Right cardiac atrium (tissue), 5 donors: ENCODE data around the gene DAAM2. TPM values are rescaled to one million over a fixed set of nuclear protein-coding genes. Genes with fewer than 3 reads are reported as not detected.

Experiments
- ATAC-seq, 2 donors: fragments of 200-7000 bp; cut with Tn5 transposase; one replicate each; pipeline versions ENCODE4 v1.8.0 to v1.9.1; 2020; ENCODE audit warnings: moderate library complexity in 2 of 2, mild to moderate bottlenecking in 1 of 2
- DNase-seq, 3 donors: peaks; one replicate each; pipeline ENCODE4 v3.0.0-alpha.2; 2020
- H3K27ac ChIP-seq: one replicate; pipeline ENCODE4 v1.5.1; 2013; ENCODE audit warnings: mild to moderate bottlenecking, low read length, control low read depth, moderate library complexity
- H3K27me3 ChIP-seq: one replicate; pipeline ENCODE4 v1.6.1; 2013; ENCODE audit not compliant: control insufficient read depth, insufficient read depth
- H3K4me1 ChIP-seq: one replicate; pipeline ENCODE4 v1.6.1; 2013; ENCODE audit warnings: low read length; ENCODE audit not compliant: control insufficient read depth, insufficient read depth
- H3K4me3 ChIP-seq: one replicate; pipeline ENCODE4 v1.5.1; 2013; ENCODE audit warnings: low read length, control low read depth
- H3K9me3 ChIP-seq: one replicate; pipeline ENCODE4 v1.6.1; 2013; ENCODE audit warnings: low read length; ENCODE audit not compliant: control insufficient read depth
- WGBS: extraction: QIAGEN DNeasy Blood & Tissue Kit; methylation state at CpG from one replicate; pipeline ENCODE4 v1.1.7; 2013; 5-methylcytosine and 5-hydroxymethylcytosine counted together
- intact Hi-C, 4 donors: fragments of 100-400 bp; cut with DNase I; formaldehyde crosslinking; loops; one replicate each; pipeline versions ENCODE4 v1.11.0 to v1.14.0; 2022 to 2023
- polyA plus RNA-seq: library from polyadenylated mRNA; stranded (reverse); fragments of 200-250 nt; gene quantifications from one replicate; pipeline ENCODE4 v1.2.3, GENCODE V29; 2013
- total RNA-seq, 4 donors: library from RNA; stranded (reverse); fragmentation: NEBNext Ultra II Directional; extraction: Animal tissue kit (Norgen Biotek cat#: 25700); gene quantifications; one replicate each; pipeline ENCODE4 v1.2.1, GENCODE V29; 2021
- donor health status: healthy with polysubstance abuse.
- donor health status: DM: no; HTN: yes; CAD: no.
- donor health status: DM: no; HTN: no; CAD: no.
- donor health status: DM: no; HTN: yes; CAD: no; lungs with severe emphysema.
- donor health status: DM: yes; HTN: yes; CAD: no.

Gene DAAM2
- total and polyA plus RNA-seq, 5 donors: 7.2 to 11.5 (median 9.9) TPM

GRCh38 chr6:39849228-39849627, 57.1 kb downstream of the DAAM2 start:
- Histone ChIP-seq H3K27me3 (no peaks in the 10 kb centered on the region), H3K27ac (no peak overlapping the region), H3K4me1 (peaks cover 7% of the 10 kb centered on the region), H3K4me3 (no peak overlapping the region), H3K9me3 (no peaks in the 10 kb centered on the region)
- intact Hi-C loops: no loop called here
- DNase-seq (no peak), ATAC-seq (no peak)
- WGBS: 47% methylated on average over 3 of the region's 3 CpGs

- H3K27me3 ChIP-seq: no peaks in the 10 kb centered on the region
- no peak for ATAC-seq
- DNase-seq: no peak
- 56% methylated on average over 6 of the region's 6 CpGs for WGBS
- no peak overlapping the region for H3K4me3 ChIP-seq
- no peaks in the 10 kb centered on the region for H3K9me3 ChIP-seq
- no peak overlapping the region for H3K27ac ChIP-seq
- H3K4me1 ChIP-seq: peaks cover 7% of the 10 kb centered on the region
- intact Hi-C loops: no loop called here
Observed at GRCh38 chr6:39849764-39850163, 57.6 kb downstream of the DAAM2 start.

- H3K4me1 ChIP-seq: peaks cover 7% of the 10 kb centered on the region
- H3K9me3 ChIP-seq: no peaks in the 10 kb centered on the region
- ATAC-seq (peak in 1 of 2 donors; percentile 27), DNase-seq (no peak)
- intact Hi-C loops: no loop called here
- WGBS: 40% methylated on average over 2 of the region's 2 CpGs
- H3K4me3 ChIP-seq: no peak overlapping the region
- no peaks in the 10 kb centered on the region for H3K27me3 ChIP-seq
- H3K27ac ChIP-seq: no peak overlapping the region
Observed at GRCh38 chr6:39850736-39851297, 58.6 kb downstream of the DAAM2 start.

- peaks cover 7% of the 10 kb centered on the region for H3K4me1 ChIP-seq
- H3K4me3 ChIP-seq: no peak overlapping the region
- WGBS: 59% methylated on average over 4 of the region's 4 CpGs
- intact Hi-C loops: no loop called here
- no peak overlapping the region for H3K27ac ChIP-seq
- no peaks in the 10 kb centered on the region for H3K27me3 ChIP-seq
- ATAC-seq (peak in 1 of 2 donors; percentile 18), DNase-seq (no peak)
- no peaks in the 10 kb centered on the region for H3K9me3 ChIP-seq
Observed at GRCh38 chr6:39851331-39851730, 59.2 kb downstream of the DAAM2 start.

GRCh38 chr6:39852324-39852723, 60.1 kb downstream of the DAAM2 start:
- Histone ChIP-seq H3K4me1 (peaks cover 7% of the 10 kb centered on the region), H3K4me3 (no peak overlapping the region), H3K27ac (no peak overlapping the region), H3K27me3 (no peaks in the 10 kb centered on the region), H3K9me3 (no peaks in the 10 kb centered on the region)
- ATAC-seq (no peak), DNase-seq (no peak)
- WGBS: 85% methylated on average over 9 of the region's 9 CpGs
- intact Hi-C loops: no loop called here

- Histone ChIP-seq H3K27ac (no peak overlapping the region), H3K9me3 (no peaks in the 10 kb centered on the region), H3K4me1 (peaks cover 7% of the 10 kb centered on the region), H3K27me3 (no peaks in the 10 kb centered on the region), H3K4me3 (no peak overlapping the region)
- DNase-seq: no peak
- WGBS: 88% methylated on average over 3 of the region's 3 CpGs
- ATAC-seq: no peak
- intact Hi-C loops: no loop called here
Observed at GRCh38 chr6:39853604-39854003, 61.4 kb downstream of the DAAM2 start.

- no peak overlapping the region for H3K4me3 ChIP-seq
- peak overlapping the region; percentile 62 for H3K27ac ChIP-seq
- no peak for DNase-seq
- 72% methylated on average over 7 of the region's 7 CpGs for WGBS
- no peaks in the 10 kb centered on the region for H3K27me3 ChIP-seq
- H3K9me3 ChIP-seq: no peaks in the 10 kb centered on the region
- H3K4me1 ChIP-seq: peaks cover 3% of the 10 kb centered on the region
- intact Hi-C loops: no loop called here
- peak in 1 of 2 donors; percentile 31 for ATAC-seq
Observed at GRCh38 chr6:39855356-39855995, 63.3 kb downstream of the DAAM2 start.

GRCh38 chr6:39859025-39859424, 66.8 kb downstream of the DAAM2 start:
- Histone ChIP-seq H3K4me1 (no peaks in the 10 kb centered on the region), H3K27ac (no peak overlapping the region), H3K27me3 (no peaks in the 10 kb centered on the region), H3K9me3 (no peaks in the 10 kb centered on the region), H3K4me3 (no peak overlapping the region)
- intact Hi-C loops: no loop called here
- DNase-seq: no peak
- ATAC-seq: no peak
- 89% methylated on average over 2 of the region's 2 CpGs for WGBS

- Histone ChIP-seq H3K27ac (no peak overlapping the region), H3K4me3 (no peak overlapping the region), H3K4me1 (no peaks in the 10 kb centered on the region), H3K9me3 (no peaks in the 10 kb centered on the region), H3K27me3 (no peaks in the 10 kb centered on the region)
- peak; percentile 49 to 63 for ATAC-seq
- intact Hi-C loops: no loop called here
- DNase-seq: no peak
- 55% methylated on average over 3 of the region's 3 CpGs for WGBS
Observed at GRCh38 chr6:39861663-39862062, 69.5 kb downstream of the DAAM2 start.

- Histone ChIP-seq H3K27me3 (no peaks in the 10 kb centered on the region), H3K4me3 (no peak overlapping the region), H3K9me3 (no peaks in the 10 kb centered on the region), H3K4me1 (no peaks in the 10 kb centered on the region), H3K27ac (no peak overlapping the region)
- 55% methylated on average over 15 of the region's 15 CpGs for WGBS
- ATAC-seq (peak; percentile 65 to 67), DNase-seq (peak; percentile 79 to 91 (median 82))
- intact Hi-C loops: no loop called here
Observed at GRCh38 chr6:39865011-39865888, 73.1 kb downstream of the DAAM2 start.

- WGBS: 87% methylated on average over 6 of the region's 6 CpGs
- no peak for DNase-seq
- no peaks in the 10 kb centered on the region for H3K9me3 ChIP-seq
- no peaks in the 10 kb centered on the region for H3K4me1 ChIP-seq
- H3K27me3 ChIP-seq: no peaks in the 10 kb centered on the region
- intact Hi-C loops: no loop called here
- H3K4me3 ChIP-seq: no peak overlapping the region
- H3K27ac ChIP-seq: no peak overlapping the region
- ATAC-seq: no peak
Observed at GRCh38 chr6:39867592-39867991, 75.4 kb downstream of the DAAM2 start.
